K562 (cell line): ENCODE data around the gene CEP162. TPM values are rescaled to one million over a fixed set of nuclear protein-coding genes. Genes with fewer than 3 reads are reported as not detected.

Experiments used
- FOXP4 ChIP-seq: sonication (generic); formaldehyde crosslinking; IDR thresholded peaks from 2 replicates; pipeline ENCODE4 v1.8.0; 2022; ENCODE audit warnings: mild to moderate bottlenecking, missing genetic modification reagents, borderline replicate concordance
- GTF2B ChIP-seq: IDR thresholded peaks from 2 replicates; pipeline ENCODE4 v1.6.1; 2011; ENCODE audit not compliant: insufficient read length; ENCODE audit errors: extremely low read depth
- MAFK ChIP-seq: IDR thresholded peaks from 2 replicates; pipeline ENCODE4 v1.6.1; 2011; ENCODE audit warnings: low read length, improper control_type of control experiment
- MYBL2 ChIP-seq, 2 experiments: fragments of 450-650 bp in 1 of 2; sonication (generic) in 1 of 2; formaldehyde crosslinking in 1 of 2; IDR thresholded peaks; 2 replicates each; pipeline versions ENCODE4 v1.6.1 to v1.8.1; 2017 to 2022; ENCODE audit warnings: borderline replicate concordance in 1 of 2, inconsistent platforms in 1 of 2, low read depth in 1 of 2, mild to moderate bottlenecking in 1 of 2, missing genetic modification reagents in 1 of 2, moderate library complexity in 1 of 2
- PTRF ChIP-seq: fragments of 450-650 bp; IDR thresholded peaks from 2 replicates; pipeline ENCODE4 v1.6.1; 2016; ENCODE audit warnings: mild to moderate bottlenecking, missing genetic modification characterization, missing compliant biosample characterization
- STAG1 ChIP-seq: sonication (generic); formaldehyde crosslinking; IDR thresholded peaks from 2 replicates; pipeline ENCODE4 v1.5.0; 2020; ENCODE audit warnings: missing genetic modification reagents, borderline replicate concordance
- TEAD4 ChIP-seq, 2 experiments: sonication (generic) in 1 of 2; formaldehyde crosslinking in 1 of 2; IDR thresholded peaks; 2 replicates each; pipeline versions ENCODE4 v1.6.1 to v1.8.0; 2012 to 2022; ENCODE audit warnings: borderline replicate concordance in 1 of 2, inconsistent platforms in 1 of 2, low read length in 1 of 2, mild to moderate bottlenecking in 1 of 2, missing genetic modification reagents in 1 of 2
- XRCC3 ChIP-seq: fragments of 450-650 bp; IDR thresholded peaks from 2 replicates; pipeline ENCODE4 v1.6.1; 2017; ENCODE audit warnings: mild to moderate bottlenecking, moderate library complexity
- ZBTB34 ChIP-seq: fragments of 250-450 bp; sonication (Bioruptor Pico); IDR thresholded peaks from 2 replicates; pipeline ENCODE4 v1.8.0; 2021; ENCODE audit warnings: mild to moderate bottlenecking, moderate library complexity
- ZNF316 ChIP-seq: fragments of 450-650 bp; IDR thresholded peaks from 2 replicates; pipeline ENCODE4 v1.6.1; 2016
- ZNF740 ChIP-seq, 3 experiments: fragments of 200-800 bp in 1 of 3; sonication (Bioruptor generic) in 1 of 3; sonication (generic) in 1 of 3; formaldehyde crosslinking in 1 of 3; IDR thresholded peaks; 2 replicates each; pipeline versions ENCODE4 v1.6.1 to v1.8.0; 2016 to 2022; ENCODE audit warnings: mild to moderate bottlenecking in 2 of 3, missing compliant biosample characterization in 2 of 3, missing genetic modification characterization in 2 of 3, missing genetic modification reagents in 1 of 3
- polyA plus RNA-seq, 8 experiments: library from polyadenylated mRNA; depleted of rRNA in 4 of 8; stranded (reverse) in 5 of 8; unstranded in 3 of 8; fragments of >200 nt; fragmentation: Nextera tagmentation in 2 of 8; fragmentation: Illumina TruSeq in 1 of 8; extraction: Ambion mirVana in 2 of 8; extraction: Trizol in 1 of 8; gene quantifications; 2 replicates each; pipeline versions ENCODE4 v1.2.1 to v1.2.3, GENCODE V29; 2011 to 2014; ENCODE audit warnings: inconsistent platforms in 1 of 8, missing spikeins in 1 of 8
- total RNA-seq, 7 experiments: library from RNA; depleted of rRNA in 6 of 7; stranded (reverse); fragments of >200 nt in 6 of 7; fragmentation: Illumina TruSeq in 2 of 7; extraction: Trizol in 2 of 7; gene quantifications; 2 replicates each; pipeline versions ENCODE4 v1.2.1 to v1.2.3, GENCODE V29; 2011 to 2021; ENCODE audit warnings: low replicate concordance in 1 of 7

The CEP162 gene
- total and polyA plus RNA-seq, 9 of the 15 experiments (the other 6 are each of a cell fraction or from before 2014, with no cell fraction given): 3.9 to 8.6 (median 6.7) TPM

GRCh38 chr6:84197708-84198107 lies 29.7 kb downstream of the CEP162 start (continued):
- TF ChIP-seq STAG1 (CRISPR knock-in tag) (no peak), XRCC3 (no peak), GTF2B (no peak), PTRF (tag) (no peak), ZNF740 (CRISPR knock-in tag; IDR thresholded peaks at IDR 0.05) (no peak), ZNF740 (tag; IDR thresholded peaks at IDR 0.05) (no peak), ZBTB34 (CRISPR knock-in tag) (no peak), ZNF316 (peak; percentile 47), MAFK (no peak), MYBL2 (IDR thresholded peaks at IDR 0.05; ENCODE audit: low read depth) (no peak), MYBL2 (CRISPR knock-in tag; IDR thresholded peaks at IDR 0.05; ENCODE audit: borderline replicate concordance) (no peak), TEAD4 (IDR thresholded peaks at IDR 0.05; ENCODE audit: low read length) (no peak), TEAD4 (CRISPR knock-in tag; IDR thresholded peaks at IDR 0.05; ENCODE audit: borderline replicate concordance) (no peak), FOXP4 (no peak)
- TF ChIP-seq, all 486 proteins: peak for 8
